ENCODE measurements around the gene MDK.

Gene MDK

DNA sequence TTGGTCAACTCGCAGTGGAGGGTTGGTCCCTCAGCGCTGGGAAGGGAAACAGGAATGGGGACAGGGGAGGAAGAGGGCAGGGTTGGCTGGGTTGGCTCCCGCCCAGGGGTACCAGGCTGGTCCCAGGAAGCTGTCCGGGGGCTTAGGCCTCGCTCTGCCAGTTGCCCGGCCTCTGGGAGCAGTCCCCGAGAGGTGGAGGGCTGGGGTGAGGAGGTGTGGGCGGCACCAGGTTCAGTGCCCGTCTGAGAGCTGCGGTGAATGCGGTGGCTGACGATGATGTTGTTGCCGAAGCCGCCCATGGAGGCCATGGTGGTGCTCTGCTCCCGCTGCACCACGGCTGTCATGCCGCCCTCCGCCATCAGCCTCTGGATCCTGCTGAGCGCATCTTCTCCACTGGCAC, 16.1 kb downstream of the MDK start:
- H3K27ac Mint-ChIP-seq, result no peak overlapping the region
- no peak for DNase-seq
- H3K36me3 Mint-ChIP-seq, result peaks cover 10% of the 10 kb centered on the region
- peaks cover 22% of the 10 kb centered on the region for H3K27me3 Mint-ChIP-seq
- H3K4me1 Mint-ChIP-seq, result peaks cover 8% of the 10 kb centered on the region
- H3K9me3 Mint-ChIP-seq, result no peaks in the 10 kb centered on the region
- no peak overlapping the region for H3K4me3 Mint-ChIP-seq
- CTCF ChIA-PET, result interaction anchor here (1.5 kb wide), 1 partner anchor 9 kb away, joined by 5 read pairs; no protein-coding TSS in a partner anchor

DNA sequence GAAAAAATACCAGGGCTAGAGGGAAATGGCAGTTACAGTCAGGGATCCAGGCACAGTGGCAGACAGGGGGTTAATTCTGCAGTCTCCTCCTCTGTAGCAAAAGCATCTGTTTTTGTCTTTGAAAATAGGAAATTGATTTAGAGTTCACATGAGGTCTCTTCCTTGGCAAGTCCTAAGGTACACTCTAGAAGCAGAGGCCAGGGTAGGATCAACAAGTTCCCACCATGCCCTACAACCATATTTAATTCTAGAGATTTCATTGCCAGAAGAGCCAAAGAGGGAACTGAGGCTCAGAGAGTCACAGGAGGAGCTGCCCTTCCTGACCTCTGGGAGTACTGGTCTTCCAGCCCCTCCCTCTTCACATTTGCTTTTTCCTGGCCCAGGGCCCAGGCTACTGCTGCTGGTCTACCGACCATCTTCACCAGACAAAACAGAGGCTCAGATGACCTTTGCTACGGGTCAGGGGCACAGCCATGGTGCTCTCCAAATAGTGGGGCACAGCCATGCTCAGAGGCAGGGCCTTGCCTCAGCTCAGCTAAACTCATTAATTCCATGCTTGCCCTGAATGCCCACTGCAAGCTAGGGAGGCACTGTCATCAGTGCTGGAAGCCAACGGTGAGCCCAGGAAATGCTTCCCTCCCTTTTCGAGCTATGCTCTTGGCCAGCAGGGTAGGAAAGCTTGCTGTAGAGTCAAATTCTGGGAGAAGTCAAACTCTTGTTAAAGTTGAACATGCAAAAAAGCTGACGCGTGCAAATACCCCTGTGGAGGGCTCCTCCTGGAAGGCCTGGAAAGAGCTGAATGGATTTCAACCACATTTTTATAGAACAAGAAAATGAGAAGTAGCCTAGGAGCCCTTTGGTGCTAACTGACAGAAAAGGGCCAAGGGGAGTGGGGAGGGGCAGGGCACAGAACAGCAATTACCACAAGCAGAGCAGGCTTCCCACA, 21.8 kb downstream of the MDK start:
- Mint-ChIP-seq H3K9me3 (no peaks in the 10 kb centered on the region), H3K36me3 (peaks cover 17% of the 10 kb centered on the region), H3K4me1 (no peaks in the 10 kb centered on the region), H3K4me3 (no peak overlapping the region), H3K27me3 (no peaks in the 10 kb centered on the region), H3K27ac (no peak overlapping the region)
- DNase-seq, result no peak
- CTCF ChIA-PET, result no interaction called here

GRCh38 chr11:46404476-46405017, 23.1 kb downstream of the MDK start:
- Mint-ChIP-seq H3K4me1 (no peaks in the 10 kb centered on the region), H3K36me3 (peaks cover 20% of the 10 kb centered on the region), H3K27ac (no peak overlapping the region), H3K27me3 (no peaks in the 10 kb centered on the region), H3K9me3 (no peaks in the 10 kb centered on the region), H3K4me3 (no peak overlapping the region)
- CTCF ChIA-PET, result no interaction called here
- no peak for DNase-seq

DNA sequence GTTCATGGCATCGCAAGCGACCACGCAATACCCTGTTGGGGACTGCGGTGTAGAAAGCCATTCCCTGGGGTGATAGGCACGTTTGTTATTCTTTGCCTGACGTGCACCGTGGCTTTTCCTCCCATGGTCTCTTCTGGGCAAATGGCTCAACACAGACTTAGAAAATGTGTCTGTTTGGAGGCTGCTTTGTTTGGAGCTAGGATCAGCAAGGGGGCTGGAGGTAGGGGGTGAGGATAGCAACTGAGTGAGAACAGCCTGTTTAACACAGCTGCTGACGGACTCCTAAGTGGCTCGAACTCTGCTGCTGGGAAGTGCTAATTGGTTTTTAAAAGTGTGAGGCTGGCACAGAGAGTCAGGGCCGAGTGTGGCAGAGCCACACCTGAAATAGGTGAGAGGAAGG, 26.2 kb downstream of the MDK start:
- H3K4me1 Mint-ChIP-seq, result no peaks in the 10 kb centered on the region
- H3K27ac Mint-ChIP-seq, result no peak overlapping the region
- DNase-seq, result no peak
- CTCF ChIA-PET, result no interaction called here
- H3K4me3 Mint-ChIP-seq, result no peak overlapping the region
- peaks cover 26% of the 10 kb centered on the region for H3K36me3 Mint-ChIP-seq
- no peaks in the 10 kb centered on the region for H3K9me3 Mint-ChIP-seq
- no peaks in the 10 kb centered on the region for H3K27me3 Mint-ChIP-seq

- CTCF ChIA-PET, result no interaction called here
- Mint-ChIP-seq H3K27ac (no peak overlapping the region), H3K4me3 (no peak overlapping the region), H3K4me1 (peaks cover 4% of the 10 kb centered on the region), H3K36me3 (peaks cover 22% of the 10 kb centered on the region), H3K27me3 (no peaks in the 10 kb centered on the region), H3K9me3 (no peaks in the 10 kb centered on the region)
- no peak for DNase-seq
These were observed 27.0 kb downstream of the MDK start for GRCh38 chr11:46408407-46408986.

- Mint-ChIP-seq H3K9me3 (no peaks in the 10 kb centered on the region), H3K27me3 (no peaks in the 10 kb centered on the region), H3K36me3 (peaks cover 25% of the 10 kb centered on the region), H3K4me1 (peaks cover 18% of the 10 kb centered on the region), H3K27ac (no peak overlapping the region), H3K4me3 (no peak overlapping the region)
- CTCF ChIA-PET, result interaction anchor here (1.1 kb wide), 1 partner anchor 96 kb away, joined by 3 read pairs; no protein-coding TSS in a partner anchor
- DNase-seq, result no peak
These were observed 28.6 kb downstream of the MDK start for GRCh38 chr11:46410021-46410420.

- peaks cover 21% of the 10 kb centered on the region for H3K4me1 Mint-ChIP-seq
- H3K4me3 Mint-ChIP-seq, result no peak overlapping the region
- DNase-seq, result peak; percentile 35
- peak overlapping the region; percentile 8 for H3K27ac Mint-ChIP-seq
- peaks cover 32% of the 10 kb centered on the region for H3K36me3 Mint-ChIP-seq
- H3K27me3 Mint-ChIP-seq, result no peaks in the 10 kb centered on the region
- H3K9me3 Mint-ChIP-seq, result no peaks in the 10 kb centered on the region
- CTCF ChIA-PET, result interaction anchor here (2.5 kb wide), 1 partner anchor 76 kb away, joined by 8 read pairs; no protein-coding TSS in a partner anchor
These were observed 32.4 kb downstream of the MDK start for GRCh38 chr11:46413760-46414465.

GRCh38 chr11:46414466-46414796, 33.0 kb downstream of the MDK start:
- Mint-ChIP-seq H3K27ac (peak overlapping the region; percentile 8), H3K4me1 (peaks cover 21% of the 10 kb centered on the region), H3K4me3 (no peak overlapping the region), H3K27me3 (no peaks in the 10 kb centered on the region), H3K36me3 (peaks cover 31% of the 10 kb centered on the region), H3K9me3 (no peaks in the 10 kb centered on the region)
- CTCF ChIA-PET, result interaction anchor here (2.5 kb wide), 1 partner anchor 76 kb away, joined by 8 read pairs; no protein-coding TSS in a partner anchor
- DNase-seq, result no peak

DNA sequence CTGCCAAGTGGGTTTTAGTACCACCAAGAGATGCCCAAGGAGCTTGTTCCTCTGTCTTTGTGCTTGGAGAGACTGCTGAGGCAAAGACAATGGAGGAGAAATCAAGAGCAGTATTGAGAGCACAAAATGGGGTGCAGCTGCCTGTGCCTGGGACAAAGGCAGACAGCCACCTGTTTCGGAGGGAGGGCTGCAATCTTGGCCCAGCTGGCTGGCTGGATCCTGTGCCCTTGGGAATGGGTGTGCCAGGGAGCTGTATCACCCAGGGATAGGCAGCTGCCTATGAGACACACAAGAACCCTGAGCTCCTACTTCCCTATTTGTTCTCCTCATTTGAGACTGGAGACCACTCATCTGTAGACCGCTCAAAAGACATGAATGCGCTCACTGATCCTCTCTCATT, 33.4 kb downstream of the MDK start:
- H3K4me3 Mint-ChIP-seq, result no peak overlapping the region
- peaks cover 21% of the 10 kb centered on the region for H3K4me1 Mint-ChIP-seq
- H3K9me3 Mint-ChIP-seq, result no peaks in the 10 kb centered on the region
- CTCF ChIA-PET, result no interaction called here
- no peak overlapping the region for H3K27ac Mint-ChIP-seq
- no peaks in the 10 kb centered on the region for H3K27me3 Mint-ChIP-seq
- no peak for DNase-seq
- H3K36me3 Mint-ChIP-seq, result peaks cover 29% of the 10 kb centered on the region

GRCh38 chr11:46417711-46418110, 36.2 kb downstream of the MDK start:
- Mint-ChIP-seq H3K4me1 (peaks cover 21% of the 10 kb centered on the region), H3K4me3 (no peak overlapping the region), H3K36me3 (peaks cover 27% of the 10 kb centered on the region), H3K27me3 (no peaks in the 10 kb centered on the region), H3K9me3 (no peaks in the 10 kb centered on the region), H3K27ac (no peak overlapping the region)
- DNase-seq, result no peak
- CTCF ChIA-PET, result interaction anchor here (1.0 to 1.4 kb wide), 2 partner anchors 39 to 109 kb away, joined by 3 read pairs; no protein-coding TSS in a partner anchor

GRCh38 chr11:46418751-46419150, 37.3 kb downstream of the MDK start:
- DNase-seq, result no peak
- CTCF ChIA-PET, result no interaction called here
- Mint-ChIP-seq H3K4me1 (peaks cover 15% of the 10 kb centered on the region), H3K27me3 (no peaks in the 10 kb centered on the region), H3K9me3 (no peaks in the 10 kb centered on the region), H3K27ac (no peak overlapping the region), H3K4me3 (no peak overlapping the region), H3K36me3 (peaks cover 27% of the 10 kb centered on the region)

DNA sequence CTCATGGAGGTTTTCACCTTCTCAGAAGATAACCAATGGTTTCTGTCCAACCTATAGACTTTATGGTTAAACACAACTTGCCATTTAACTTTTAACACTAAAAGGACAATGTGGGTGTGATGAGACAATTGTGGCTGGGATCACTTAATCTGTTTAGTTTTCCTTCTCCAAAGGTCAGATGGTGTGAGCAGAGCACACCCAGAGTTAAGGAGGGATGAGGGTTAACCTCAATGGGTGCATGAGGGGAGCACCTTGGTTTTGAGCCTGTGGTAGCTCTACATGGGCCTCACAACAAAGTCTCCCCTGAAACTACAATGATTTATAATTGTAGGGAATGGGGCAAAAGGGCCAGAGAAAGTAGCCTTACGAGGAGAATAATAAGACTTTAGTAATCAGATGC, 39.0 kb downstream of the MDK start:
- Mint-ChIP-seq H3K27me3 (no peaks in the 10 kb centered on the region), H3K9me3 (no peaks in the 10 kb centered on the region), H3K4me3 (no peak overlapping the region), H3K4me1 (no peaks in the 10 kb centered on the region), H3K27ac (no peak overlapping the region), H3K36me3 (peaks cover 20% of the 10 kb centered on the region)
- CTCF ChIA-PET, result no interaction called here
- DNase-seq, result no peak

DNA sequence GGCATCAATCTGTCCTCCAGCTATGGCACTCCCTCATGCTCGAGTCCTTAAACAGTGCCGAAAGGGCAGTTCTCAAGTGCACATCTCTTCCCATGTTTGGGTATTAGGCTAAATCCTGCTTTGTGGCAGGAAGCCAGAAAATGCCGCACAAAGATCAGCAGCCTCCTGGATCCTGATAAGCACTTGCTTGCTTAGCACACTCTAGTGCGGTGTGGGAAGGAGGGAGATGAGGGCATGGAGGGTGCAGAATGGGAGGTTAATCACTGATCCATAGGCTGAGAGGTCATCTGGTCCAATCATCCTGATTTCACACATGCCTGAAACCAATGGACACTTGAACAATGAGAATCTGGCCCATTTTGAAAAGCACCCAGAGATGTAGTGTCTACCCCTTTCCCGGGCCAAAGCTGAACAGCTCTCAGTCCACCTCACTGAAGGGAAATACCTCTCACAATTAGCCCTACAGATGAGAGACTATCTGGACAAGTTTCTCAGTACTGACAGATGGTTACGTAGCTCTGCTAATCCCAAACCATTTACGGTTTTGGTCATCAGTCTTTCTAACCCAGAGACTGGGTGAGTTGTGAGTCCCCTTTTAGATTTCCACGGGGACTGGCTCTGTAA, 39.9 kb downstream of the MDK start:
- Mint-ChIP-seq H3K9me3 (no peaks in the 10 kb centered on the region), H3K27me3 (no peaks in the 10 kb centered on the region), H3K4me3 (no peak overlapping the region), H3K27ac (no peak overlapping the region), H3K36me3 (peaks cover 15% of the 10 kb centered on the region), H3K4me1 (no peaks in the 10 kb centered on the region)
- CTCF ChIA-PET, result no interaction called here
- no peak for DNase-seq

DNA sequence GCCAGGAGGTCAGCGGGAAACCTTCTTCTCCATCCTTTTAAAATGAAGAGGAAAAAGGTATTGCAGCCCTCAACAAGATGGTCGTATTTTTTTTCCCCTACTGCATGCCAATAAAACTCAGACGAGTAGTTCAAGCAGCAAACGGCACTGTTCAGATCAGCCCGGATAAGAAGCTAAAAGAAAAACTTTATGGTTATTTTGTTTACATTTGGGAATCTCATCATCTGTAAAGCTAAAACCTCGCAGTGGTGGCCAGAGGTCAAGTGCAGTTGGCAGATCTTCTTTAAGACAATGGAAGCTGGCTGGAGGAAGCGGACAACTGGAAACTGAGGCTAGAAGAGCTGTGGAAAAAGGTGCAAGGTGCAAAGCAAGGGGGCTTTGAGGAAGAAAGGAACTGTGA, 41.1 kb downstream of the MDK start:
- Mint-ChIP-seq H3K4me1 (no peaks in the 10 kb centered on the region), H3K27ac (no peak overlapping the region), H3K9me3 (no peaks in the 10 kb centered on the region), H3K4me3 (no peak overlapping the region), H3K27me3 (no peaks in the 10 kb centered on the region), H3K36me3 (peaks cover 21% of the 10 kb centered on the region)
- CTCF ChIA-PET, result interaction anchor here (1.2 kb wide), 1 partner anchor 9 kb away, joined by 3 read pairs; no protein-coding TSS in a partner anchor
- no peak for DNase-seq

Measured in activated naive CD4-positive, alpha-beta T cell treated with anti-CD3 and anti-CD28 coated beads, Interleukin-2, amount 10 ng/mL, durations not matched to agents 7 days and 5 days (primary cell).